ENCODE data around the gene SUN2. TPM values are rescaled to one million over a fixed set of nuclear protein-coding genes. Genes with fewer than 3 reads are reported as not detected.

Gene SUN2
- total and polyA plus RNA-seq, 2 of the 13 experiments (the other 11 are each of a cell fraction or from before 2014, with no cell fraction given) = 45.6 to 56.6 TPM

GRCh38 chr22:38755155-38755910 lies 465 bp downstream of the SUN2 start (continued):
- TF ChIP-seq ATAD3A (CRISPR knock-in tag; IDR thresholded peaks at IDR 0.05) (no peak), BRF2 (CRISPR knock-in tag; IDR thresholded peaks at IDR 0.05) (no peak)

- 11% methylated on average over 10 of the region's 12 CpGs for WGBS (ENCODE audit: low lambda C conversion rate)
- ChIA-PET POLR2A (interaction anchor here (0.6 to 1.6 kb wide), 9 partner anchors 8 to 73 kb away, joined by 3 to 5 read pairs (median 4); partner anchors contain the start of gene TOMM22), CTCF (ENCODE audit: low intra/inter-chr PET ratio, low total read pairs) (no interaction called here)
- no TSS peak for BruUV-seq (replicated peaks)
- peaks cover 23 to 32% of the 10 kb centered on the region in 2 experiments; a peak in 4 of 5 replicates for H3K36me3 ChIP-seq (replicated peaks in 1 of 2; ENCODE audit: control insufficient read depth in 1 of 2, insufficient read depth in 2 of 2, low read length in 2 of 2)
- DNase-seq (ENCODE audit: low spot score) (no peak), FAIRE-seq (no peak), ATAC-seq (no peak; the same call in 2 of the 3 replicates)
- peaks cover 48% of the 10 kb centered on the region for H3K4me1 ChIP-seq (ENCODE audit: insufficient read depth, low read length)
- H3K27me3 ChIP-seq (ENCODE audit: control insufficient read depth in 1 of 2, insufficient read depth in 2 of 2, low read length in 2 of 2) = no peaks in the 10 kb centered on the region; a peak in 1 of 5 replicates
- in situ Hi-C loops (cut with HindIII; ENCODE audit: extremely low pct_ligation_motif_present, low pct_unique_long_range_greater_than_20kb) = no loop called here
- peak overlapping the region; percentile 99 for H3K4me2 ChIP-seq (ENCODE audit: low read depth, low read length)
- intact Hi-C loops (cut with micrococcal nuclease; ENCODE audit: unreplicated experiment) = no loop called here
- H3K9ac ChIP-seq (ENCODE audit: insufficient read depth, low read depth, low read length) = peak overlapping the region; percentile 84
- peaks cover 3% of the 10 kb centered on the region for H3K79me2 ChIP-seq (ENCODE audit: insufficient read depth, low read length)
- H3K9me3 ChIP-seq (ENCODE audit: low read length) = no peaks in the 10 kb centered on the region
- TF ChIP-seq ZNF567 (CRISPR knock-in tag; IDR thresholded peaks at IDR 0.05; ENCODE audit: borderline replicate concordance) (0 out of 2 replicates have a peak, but pooled peaks have one; percentile 48), YEATS2 (CRISPR knock-in tag; IDR thresholded peaks at IDR 0.05; ENCODE audit: borderline replicate concordance) (no peak), TCF12 (IDR thresholded peaks at IDR 0.05) (no peak), TCF12 (CRISPR knock-in tag; IDR thresholded peaks at IDR 0.05) (no peak), ZNF781 (CRISPR knock-in tag; IDR thresholded peaks at IDR 0.05; ENCODE audit: borderline replicate concordance, not compliant biosample characterization) (no peak), PHF8 (CRISPR knock-in tag; IDR thresholded peaks at IDR 0.05) (no peak), IKZF5 (CRISPR knock-in tag; IDR thresholded peaks at IDR 0.05) (no peak), NFKB2 (CRISPR knock-in tag; IDR thresholded peaks at IDR 0.05; ENCODE audit: borderline replicate concordance) (0 out of 2 replicates have a peak, but pooled peaks have one; percentile 4), SYNCRIP (IDR thresholded peaks at IDR 0.05; ENCODE audit: insufficient read depth, low read depth, low read length) (no peak), KDM5A (IDR thresholded peaks at IDR 0.05; ENCODE audit: borderline replicate concordance, low read length) (no peak)
- H3K27ac ChIP-seq (ENCODE audit: extremely low read length, insufficient read depth, low read length) = peak overlapping the region; percentile 98
- H3K4me3 ChIP-seq (replicated peaks in 1 of 3; ENCODE audit: insufficient read depth in 1 of 3, low read depth in 2 of 3, low read length in 3 of 3) = peak overlapping the region; percentile 69 to 92 (median 72)
- H4K20me1 ChIP-seq (ENCODE audit: insufficient read depth, low read length) = no peaks in the 10 kb centered on the region
- no peak overlapping the region for H2AFZ ChIP-seq (ENCODE audit: low read length)
These were observed 1.0 kb downstream of the SUN2 start for GRCh38 chr22:38754751-38755154.

All from HepG2 (cell line).